Skeletal muscle satellite cell (primary cell): Measurements from ENCODE around the gene TMEM175.

Experiments used
- H3K27me3 ChIP-seq: 2 replicates; pipeline ENCODE4 v1.7.0; 2013; ENCODE audit warnings: low read length; ENCODE audit not compliant: control insufficient read depth, insufficient read depth
- H3K36me3 ChIP-seq: 2 replicates; pipeline ENCODE4 v1.7.0; 2013; ENCODE audit warnings: mild to moderate bottlenecking, control low read depth, low read length; ENCODE audit not compliant: insufficient read depth
- H3K4me1 ChIP-seq: 2 replicates; pipeline ENCODE4 v1.7.0; 2013; ENCODE audit warnings: low read length; ENCODE audit not compliant: control insufficient read depth, insufficient read depth
- H3K4me2 ChIP-seq: 2 replicates; pipeline ENCODE4 v1.7.0; 2013; ENCODE audit warnings: mild to moderate bottlenecking, low read length
- H3K4me3 ChIP-seq: 2 replicates; pipeline ENCODE4 v1.7.0; 2013; ENCODE audit warnings: low read length
- H3K9ac ChIP-seq: 2 replicates; pipeline ENCODE4 v1.7.0; 2013; ENCODE audit warnings: mild to moderate bottlenecking, low read depth, low read length, moderate library complexity
- H3K9me3 ChIP-seq: replicated peaks from 2 replicates; pipeline ENCODE4 v1.7.0; 2013; ENCODE audit warnings: mild to moderate bottlenecking, control low read depth, low read length

Gene TMEM175

DNA sequence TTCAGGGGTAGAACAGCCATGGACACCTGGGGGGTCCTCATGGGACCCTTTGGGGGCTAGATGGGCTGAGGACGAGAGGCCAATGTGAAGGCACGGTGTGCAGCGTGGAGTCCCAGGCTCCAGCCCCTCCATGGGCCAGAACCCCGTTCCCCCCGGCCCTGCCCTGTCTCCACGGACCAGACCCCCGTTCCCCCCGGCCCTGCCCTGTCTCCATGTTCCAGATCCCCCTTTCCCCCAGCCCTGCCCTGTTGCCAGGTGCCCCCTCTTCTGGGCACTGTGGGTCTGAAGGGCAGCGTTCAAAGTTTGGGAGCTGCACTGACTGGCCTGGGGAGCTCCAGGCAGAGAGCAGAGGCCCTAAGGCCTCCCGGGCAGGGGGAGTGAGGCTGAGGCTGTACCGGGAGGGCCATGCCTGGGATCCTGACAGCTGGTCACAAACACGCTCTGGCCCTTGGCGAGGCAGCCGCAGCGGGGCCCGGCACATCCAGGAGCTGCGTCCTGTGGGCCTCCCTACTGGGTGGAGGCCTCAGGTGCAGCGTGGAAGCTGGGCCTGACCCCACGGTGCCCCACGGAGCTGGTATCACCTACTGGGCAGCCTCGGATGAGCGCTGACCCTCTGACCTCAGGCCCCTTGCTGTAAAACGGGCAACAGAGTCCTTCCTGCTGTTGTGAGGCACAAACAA is 32.2 kb downstream of the TMEM175 start:
- H3K4me3 ChIP-seq: no peak overlapping the region
- H3K36me3 ChIP-seq: peaks cover 42% of the 10 kb centered on the region
- no peaks in the 10 kb centered on the region for H3K4me1 ChIP-seq
- H3K9ac ChIP-seq: no peak overlapping the region
- H3K4me2 ChIP-seq: no peak overlapping the region
- no peaks in the 10 kb centered on the region for H3K27me3 ChIP-seq
- H3K9me3 ChIP-seq: no peaks in the 10 kb centered on the region

DNA sequence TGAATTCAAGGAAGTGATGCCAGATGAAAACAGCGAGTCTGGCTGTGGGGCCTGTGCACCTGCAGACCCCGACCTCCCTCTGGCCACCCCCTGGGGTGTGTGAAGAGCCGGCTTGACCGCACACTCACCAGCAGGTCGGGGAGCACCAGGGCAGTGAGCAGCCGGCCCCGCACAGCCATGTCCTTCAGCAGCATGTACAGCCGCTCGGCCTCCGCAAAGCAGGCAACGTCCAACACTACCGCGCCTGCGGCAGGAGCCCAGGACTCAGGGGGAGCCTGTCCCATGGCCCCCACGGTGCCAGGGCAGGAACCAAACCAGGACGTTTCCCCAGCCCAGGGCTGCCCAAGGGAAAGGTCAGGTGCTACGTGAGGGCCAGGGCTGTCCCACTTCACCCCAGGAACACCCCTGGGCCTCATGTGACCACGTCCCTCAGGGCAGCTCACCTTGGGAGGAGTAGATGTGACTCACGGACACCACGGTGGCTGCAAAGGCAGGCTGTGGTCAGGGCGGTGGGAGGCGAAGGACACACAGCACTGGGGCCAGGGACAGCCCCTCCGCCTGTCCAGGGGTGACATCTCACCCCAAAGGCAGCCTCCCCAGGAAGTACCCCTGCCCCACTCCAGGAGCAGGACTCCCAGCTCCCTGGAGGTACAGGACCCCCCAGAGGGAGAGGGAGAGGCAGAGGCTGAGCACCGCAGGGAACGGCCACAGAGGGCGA is 32.9 kb downstream of the TMEM175 start:
- Histone ChIP-seq H3K9ac (no peak overlapping the region), H3K4me3 (no peak overlapping the region), H3K27me3 (no peaks in the 10 kb centered on the region), H3K36me3 (peaks cover 38% of the 10 kb centered on the region), H3K9me3 (no peaks in the 10 kb centered on the region), H3K4me2 (no peak overlapping the region), H3K4me1 (no peaks in the 10 kb centered on the region)

DNA sequence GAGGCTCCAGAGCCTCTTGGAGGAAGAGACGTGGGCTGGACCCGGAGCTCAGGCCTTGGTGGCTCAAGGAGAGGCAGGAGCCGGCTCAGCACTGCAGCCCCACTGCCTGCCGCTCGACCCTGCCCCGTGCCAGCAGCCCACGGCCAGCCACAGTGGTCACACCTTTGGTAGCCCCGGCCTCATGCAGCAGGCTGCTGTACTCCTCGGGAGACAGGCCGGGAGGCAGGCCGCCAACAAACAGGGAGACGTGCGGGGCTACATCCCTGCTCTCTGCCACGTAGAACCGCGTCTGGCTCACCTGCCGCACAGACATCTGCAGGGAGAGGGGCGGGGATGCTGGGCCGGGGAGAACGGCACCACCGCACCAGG is 33.5 kb downstream of the TMEM175 start:
- H3K4me1 ChIP-seq: no peaks in the 10 kb centered on the region
- H3K27me3 ChIP-seq: no peaks in the 10 kb centered on the region
- no peak overlapping the region for H3K4me2 ChIP-seq
- no peaks in the 10 kb centered on the region for H3K9me3 ChIP-seq
- peaks cover 33% of the 10 kb centered on the region for H3K36me3 ChIP-seq
- H3K9ac ChIP-seq: no peak overlapping the region
- H3K4me3 ChIP-seq: no peak overlapping the region

DNA sequence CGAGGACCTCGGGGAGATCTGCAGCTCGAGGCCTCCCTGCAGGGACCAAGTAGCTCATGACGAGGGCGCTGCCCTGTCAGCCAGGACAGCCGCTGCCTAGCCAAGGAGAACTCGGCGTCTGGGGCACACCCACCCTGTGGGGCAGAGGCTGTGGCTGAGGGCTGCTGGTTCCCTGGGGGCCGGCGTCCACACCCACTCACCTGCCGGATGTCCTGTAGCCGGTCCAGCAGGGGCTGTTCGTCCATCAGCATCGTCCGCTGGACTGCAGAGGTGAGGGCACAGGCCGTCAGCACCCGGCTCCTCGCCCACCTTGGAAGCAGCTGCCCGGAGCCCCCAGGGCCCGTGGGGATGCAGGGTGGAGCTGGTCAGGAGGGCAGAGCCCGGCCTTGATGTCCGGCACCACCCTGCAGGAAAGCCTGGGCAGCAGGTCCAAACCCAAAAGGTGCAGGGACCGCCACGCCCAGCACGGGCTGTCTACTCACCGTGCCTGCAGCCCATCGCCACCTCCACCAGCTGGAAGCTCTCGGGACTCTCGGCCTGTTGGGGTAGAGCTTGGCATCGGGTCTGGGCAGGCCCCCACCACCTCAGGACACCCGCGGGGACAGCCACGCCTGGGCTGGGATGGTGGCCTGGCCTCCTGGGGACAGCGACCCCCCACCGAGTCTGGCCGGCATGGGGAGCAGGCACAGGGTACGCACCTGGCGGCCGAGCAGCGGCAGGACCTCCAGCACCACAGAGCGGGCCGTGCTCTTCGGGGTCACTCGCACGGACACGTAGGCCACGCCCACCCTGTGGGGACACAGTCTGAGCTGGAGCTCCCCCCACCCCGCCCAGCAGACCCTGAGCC is 34.2 kb downstream of the TMEM175 start:
- no peaks in the 10 kb centered on the region for H3K9me3 ChIP-seq
- peaks cover 33% of the 10 kb centered on the region for H3K36me3 ChIP-seq
- H3K27me3 ChIP-seq: no peaks in the 10 kb centered on the region
- no peak overlapping the region for H3K9ac ChIP-seq
- H3K4me3 ChIP-seq: no peak overlapping the region
- H3K4me1 ChIP-seq: peaks cover 2% of the 10 kb centered on the region
- no peak overlapping the region for H3K4me2 ChIP-seq

DNA sequence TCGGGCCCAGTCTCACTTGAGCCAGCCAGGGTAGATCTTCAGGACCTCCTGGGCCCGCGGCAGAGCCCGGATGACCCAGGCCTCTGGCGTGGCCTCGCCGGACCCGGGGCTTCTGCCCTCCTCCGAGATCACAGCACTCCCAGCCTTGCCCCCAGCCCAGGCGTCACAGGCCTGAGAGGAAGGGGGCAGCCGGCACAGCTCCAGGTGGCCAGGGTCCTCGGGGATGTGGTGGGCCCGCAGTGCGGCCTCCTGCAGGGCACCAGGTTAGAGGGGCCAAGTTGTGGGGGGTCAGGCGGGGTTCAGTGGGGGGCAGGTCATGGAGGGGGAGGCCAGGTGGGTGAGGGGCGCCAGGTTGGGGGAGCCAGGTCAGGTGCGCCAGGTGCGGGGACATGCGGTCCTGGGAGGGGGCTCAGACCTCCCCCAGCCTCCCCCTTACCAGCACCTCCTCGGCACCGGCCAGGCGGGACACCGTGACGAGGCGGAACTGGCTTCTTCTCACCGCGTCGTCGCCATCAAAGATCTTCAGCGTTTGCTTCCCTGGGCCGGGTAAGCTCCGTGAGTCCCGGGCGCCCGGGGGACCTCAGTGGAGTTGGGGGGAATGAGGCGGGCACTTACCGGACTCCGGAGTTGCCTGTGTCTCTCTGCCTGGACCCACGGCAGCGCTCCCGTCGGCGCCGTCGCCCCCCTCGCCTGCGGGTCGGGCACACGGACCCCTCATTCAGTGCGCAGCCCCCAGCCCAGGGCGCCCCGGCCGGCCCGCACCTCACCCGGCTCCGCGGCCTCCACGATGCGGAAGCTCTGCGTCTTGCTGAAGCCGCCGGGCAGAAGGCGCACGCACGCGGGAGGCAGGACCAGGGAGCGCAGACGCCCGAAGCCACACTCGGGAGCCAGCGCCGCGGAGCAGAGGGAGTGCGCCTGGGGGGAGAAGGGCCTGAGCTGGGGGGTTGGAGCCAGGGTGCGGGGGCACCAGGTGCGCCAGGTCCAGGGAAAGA is 35.1 kb downstream of the TMEM175 start:
- Histone ChIP-seq H3K27me3 (no peaks in the 10 kb centered on the region), H3K4me2 (no peak overlapping the region), H3K9ac (no peak overlapping the region), H3K9me3 (no peaks in the 10 kb centered on the region), H3K4me1 (peaks cover 11% of the 10 kb centered on the region), H3K36me3 (peaks cover 24% of the 10 kb centered on the region), H3K4me3 (no peak overlapping the region)

DNA sequence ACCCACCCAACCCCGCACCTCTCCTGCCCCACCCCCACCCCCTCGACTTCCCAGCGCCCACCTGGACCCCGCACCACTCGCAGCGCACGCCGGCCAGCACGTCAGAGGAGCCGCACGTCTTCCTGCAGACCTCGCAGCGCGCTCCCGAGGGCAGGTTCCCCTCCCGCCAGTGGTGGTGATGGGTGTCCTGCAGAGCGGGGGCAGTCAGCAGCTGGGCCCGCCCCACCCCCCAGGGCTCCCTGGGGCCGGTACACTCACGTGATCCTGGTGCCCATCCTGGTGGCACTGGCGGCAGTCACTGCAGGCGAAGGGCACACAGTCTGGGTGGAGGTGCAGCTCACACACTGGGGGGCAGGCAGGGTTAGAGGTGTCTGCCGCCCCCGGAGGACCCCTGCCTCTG is 36.0 kb downstream of the TMEM175 start:
- Histone ChIP-seq H3K4me3 (no peak overlapping the region), H3K4me1 (peaks cover 13% of the 10 kb centered on the region), H3K9ac (no peak overlapping the region), H3K27me3 (no peaks in the 10 kb centered on the region), H3K9me3 (no peaks in the 10 kb centered on the region), H3K36me3 (peaks cover 19% of the 10 kb centered on the region), H3K4me2 (no peak overlapping the region)

DNA sequence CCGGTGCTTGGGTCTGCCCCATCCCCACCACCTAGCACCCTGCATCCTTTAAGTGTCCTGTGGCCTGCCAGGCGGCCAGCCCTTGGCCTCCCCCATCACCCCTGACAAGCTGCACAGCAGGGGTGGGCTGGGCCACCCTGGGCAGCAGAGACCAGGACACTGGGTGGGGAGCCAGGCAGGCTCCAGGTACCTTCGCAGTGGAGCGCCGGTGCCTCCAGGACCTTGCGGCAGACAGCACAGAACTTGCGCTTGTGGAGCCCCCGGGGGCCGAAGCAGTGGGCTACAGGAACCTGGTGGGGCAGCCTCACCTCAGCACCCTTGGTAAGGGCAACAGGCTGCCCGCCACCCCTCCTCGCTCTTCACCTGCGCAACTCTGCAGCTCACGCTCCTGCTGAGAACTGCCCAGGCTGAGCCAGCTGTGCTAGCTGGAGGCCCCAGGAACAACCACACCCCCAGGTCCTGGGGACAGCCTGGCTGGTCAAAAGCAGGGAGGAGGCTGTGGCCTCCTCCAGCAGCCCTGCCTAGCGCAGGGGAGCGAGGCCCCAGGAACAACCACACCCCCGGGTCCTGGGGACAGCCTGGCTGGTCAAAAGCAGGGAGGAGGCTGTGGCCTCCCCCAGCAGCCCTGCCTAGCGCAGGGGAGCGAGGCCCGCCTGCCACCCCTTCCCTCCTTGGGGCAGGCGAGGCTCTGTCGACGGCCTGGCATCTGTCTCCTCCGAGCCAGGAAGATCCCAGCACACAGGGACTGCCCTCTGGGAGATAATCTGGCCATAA is 36.5 kb downstream of the TMEM175 start:
- Histone ChIP-seq H3K9me3 (no peaks in the 10 kb centered on the region), H3K27me3 (no peaks in the 10 kb centered on the region), H3K4me1 (peaks cover 15% of the 10 kb centered on the region), H3K4me3 (no peak overlapping the region), H3K36me3 (peaks cover 18% of the 10 kb centered on the region), H3K9ac (no peak overlapping the region), H3K4me2 (no peak overlapping the region)

DNA sequence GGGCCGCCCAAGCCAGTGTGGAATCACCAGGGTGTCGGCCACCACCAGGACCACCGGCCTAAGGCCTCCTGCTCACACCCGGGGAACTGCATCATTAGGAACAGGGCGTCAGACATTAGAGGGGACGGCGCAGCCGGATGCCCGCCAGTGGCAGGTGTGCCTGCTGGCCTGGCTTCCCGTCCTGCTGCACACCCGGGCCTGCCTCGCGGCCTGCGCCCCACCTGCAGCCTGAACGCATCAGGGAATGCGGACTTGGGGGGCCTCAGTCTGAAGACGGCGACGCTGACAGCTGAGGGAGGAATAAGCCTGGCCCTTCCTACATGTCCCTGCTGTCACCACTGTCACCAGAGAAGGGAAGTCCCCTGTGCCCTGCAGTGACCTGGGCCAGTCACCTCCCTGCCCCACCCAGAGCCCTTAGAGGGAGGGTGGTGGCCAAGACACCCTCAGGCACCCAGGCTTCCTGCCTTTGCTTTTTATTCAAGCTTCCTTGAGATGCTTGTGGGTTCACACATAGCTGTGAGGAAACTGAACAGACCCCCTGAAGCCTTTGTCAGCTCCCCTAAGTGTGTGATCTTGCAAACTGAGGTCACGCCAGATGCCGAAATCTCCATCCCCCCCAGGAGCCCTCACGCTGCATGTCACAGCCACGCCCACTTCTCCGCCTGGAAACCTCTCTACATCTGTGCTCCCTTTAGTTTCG is 37.9 kb downstream of the TMEM175 start:
- Histone ChIP-seq H3K4me1 (peaks cover 18% of the 10 kb centered on the region), H3K36me3 (peaks cover 9% of the 10 kb centered on the region), H3K4me2 (no peak overlapping the region), H3K9ac (no peak overlapping the region), H3K4me3 (no peak overlapping the region), H3K27me3 (no peaks in the 10 kb centered on the region), H3K9me3 (no peaks in the 10 kb centered on the region)

DNA sequence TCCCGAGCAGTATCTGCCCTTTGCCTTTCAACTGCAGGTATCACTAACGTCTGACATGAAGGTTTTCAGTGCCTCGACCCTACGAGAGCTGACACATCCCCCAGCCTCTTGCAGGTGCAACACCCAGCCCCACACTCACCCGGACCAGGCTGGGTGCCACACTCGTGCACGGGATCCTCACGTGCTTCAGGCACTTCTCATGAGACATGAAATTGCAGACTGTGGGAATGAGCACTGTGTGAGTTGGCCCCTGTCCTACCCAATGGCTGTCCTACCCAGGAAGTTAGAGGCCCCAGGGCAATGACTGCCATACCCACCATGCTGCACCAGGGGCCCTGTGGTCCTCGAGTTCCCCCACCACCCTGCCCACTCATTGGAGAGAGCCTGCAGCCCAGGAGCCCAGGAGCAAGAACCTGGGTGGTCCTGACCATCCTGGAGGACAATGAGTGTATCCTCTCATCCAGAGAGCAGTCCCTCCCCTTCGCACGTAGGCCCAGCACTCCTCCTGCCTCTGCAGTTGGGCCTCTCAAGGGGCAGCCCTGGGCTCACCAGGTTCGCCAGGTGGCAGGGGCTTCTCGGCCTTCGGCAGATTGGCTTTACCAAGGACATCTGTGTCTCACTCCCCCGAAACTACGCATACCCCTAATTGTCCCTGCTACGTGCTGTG is 38.7 kb downstream of the TMEM175 start:
- no peaks in the 10 kb centered on the region for H3K9me3 ChIP-seq
- no peaks in the 10 kb centered on the region for H3K27me3 ChIP-seq
- H3K4me2 ChIP-seq: no peak overlapping the region
- H3K4me3 ChIP-seq: no peak overlapping the region
- H3K9ac ChIP-seq: no peak overlapping the region
- peaks cover 18% of the 10 kb centered on the region for H3K4me1 ChIP-seq
- peaks cover 3% of the 10 kb centered on the region for H3K36me3 ChIP-seq
